NCI-H1092 (cell line): ENCODE data around the gene TMEM240.
"Not testable (repeated sequence)": the region's sequence is repeated elsewhere in the genome, so short reads cannot be mapped to it uniquely, and the experiment has no call there.

Experiments
- DNase-seq: peaks from one replicate; lab custom pipeline; 2025; lab: John Stamatoyannopoulos, UW

TMEM240 gene

DNA sequence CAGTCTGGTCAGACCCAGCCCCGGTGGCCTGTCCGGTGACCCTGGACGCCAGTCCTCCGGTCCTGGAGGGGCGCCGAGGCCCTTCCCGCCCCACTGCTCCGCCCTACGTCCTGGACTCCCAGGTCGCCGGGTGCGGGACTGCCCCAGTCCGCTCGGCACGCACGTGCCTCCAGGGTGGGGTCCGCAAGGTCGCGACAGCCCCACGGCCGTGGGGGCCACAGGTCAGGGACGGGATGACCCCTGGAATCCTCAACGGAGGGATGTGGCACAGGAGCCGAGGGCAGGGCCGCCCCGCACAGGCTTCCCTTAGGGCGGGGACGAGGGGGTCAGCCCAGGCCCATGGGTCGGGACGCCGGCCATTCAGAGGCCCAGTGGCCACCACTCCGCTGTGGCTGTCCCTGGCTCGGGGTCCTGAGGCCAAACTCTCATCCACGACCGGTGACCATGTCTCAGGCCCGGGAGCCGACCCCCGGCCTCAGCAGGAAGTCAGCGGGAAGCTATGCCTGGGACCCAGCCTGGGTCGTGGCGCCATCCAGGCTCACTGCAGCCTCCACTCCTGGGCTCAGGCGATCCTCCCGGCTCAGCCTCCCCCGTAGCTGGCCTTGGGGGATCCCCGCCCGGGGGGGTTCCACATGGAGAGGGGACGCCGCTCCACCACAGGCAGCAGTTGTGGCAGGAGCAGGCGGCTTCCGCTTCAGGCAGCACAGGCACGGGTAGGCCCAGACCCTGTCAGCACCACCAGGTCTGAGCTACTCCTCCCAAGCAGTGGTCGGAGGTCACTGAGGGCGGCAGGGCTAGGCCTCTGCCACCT is 599 bp upstream of the TMEM240 start:
- no peak for DNase-seq

DNA sequence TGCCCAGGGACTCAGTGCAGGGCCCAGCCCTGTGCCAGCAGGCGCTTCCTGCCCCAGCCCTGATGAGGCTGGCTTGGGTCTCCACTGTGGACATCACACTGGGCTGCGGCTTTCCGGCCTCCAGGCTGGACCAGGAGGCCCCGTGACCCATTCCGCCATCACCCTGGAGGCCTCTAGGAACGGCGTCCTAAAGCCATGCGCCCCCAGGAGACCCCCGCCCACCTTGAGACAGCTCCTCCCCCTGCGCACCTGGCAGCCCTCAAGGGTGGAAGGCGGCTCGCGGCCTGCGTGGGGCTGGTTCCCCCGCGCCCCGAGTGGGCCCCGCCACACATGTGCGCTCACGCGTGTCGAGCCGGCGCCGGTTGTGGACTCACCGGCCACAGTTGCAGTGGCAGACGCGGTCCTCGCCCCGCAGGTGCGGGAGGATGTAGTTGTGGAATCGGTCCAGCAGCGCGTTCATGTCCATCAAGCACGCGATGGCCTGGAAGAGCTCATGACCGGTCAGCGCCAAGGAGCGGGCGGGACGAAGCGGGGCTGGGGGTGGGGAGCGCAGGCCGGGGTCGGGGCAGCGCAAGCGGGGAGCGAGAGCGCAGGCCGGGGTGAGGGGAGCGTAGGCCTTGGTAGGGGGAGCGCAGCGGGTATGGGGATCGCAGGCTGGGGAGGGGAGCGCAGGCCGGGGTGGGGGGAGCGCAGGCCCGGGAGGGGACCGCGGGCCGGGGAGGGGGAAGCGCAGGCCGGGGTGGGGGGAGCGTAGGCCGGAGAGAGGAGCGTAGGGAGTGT is 924 bp downstream of the TMEM240 start:
- no peak for DNase-seq

DNA sequence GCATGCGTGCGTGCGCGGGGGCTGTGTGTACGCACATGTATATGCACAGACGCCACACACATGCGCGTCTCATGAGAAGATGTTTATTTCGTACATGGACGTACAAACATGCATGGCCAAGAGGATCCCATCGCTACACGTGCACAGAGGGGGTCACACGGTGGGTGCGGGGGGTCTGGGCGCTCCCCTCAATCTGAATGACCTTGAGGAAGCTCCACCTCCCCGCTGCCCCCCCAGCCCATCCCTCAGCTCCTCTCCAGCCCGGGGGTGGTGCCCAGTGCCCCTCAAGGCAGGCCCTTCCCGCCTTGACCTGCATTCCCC is 1.5 kb downstream of the TMEM240 start:
- DNase-seq, result no peak

DNA sequence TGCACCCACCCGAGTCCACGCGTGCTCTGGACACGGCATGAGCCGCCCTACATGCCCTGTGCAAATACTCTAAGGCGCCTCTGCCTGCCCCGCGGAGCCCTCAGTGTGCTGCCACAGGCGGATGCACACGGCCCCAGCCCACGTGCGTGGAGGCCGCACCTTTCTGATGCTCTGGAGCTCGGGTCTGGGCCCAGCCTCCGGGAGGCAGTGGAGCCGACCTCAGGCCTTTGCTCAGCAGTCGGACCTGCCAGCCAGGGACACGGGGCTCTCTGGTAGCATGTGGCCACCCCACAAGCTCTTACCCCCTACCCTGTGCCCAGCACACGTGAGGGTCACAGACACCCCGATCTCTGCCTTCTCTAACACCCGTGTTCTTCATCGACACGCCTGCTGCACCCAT is 2.1 kb downstream of the TMEM240 start:
- no peak for DNase-seq

DNA sequence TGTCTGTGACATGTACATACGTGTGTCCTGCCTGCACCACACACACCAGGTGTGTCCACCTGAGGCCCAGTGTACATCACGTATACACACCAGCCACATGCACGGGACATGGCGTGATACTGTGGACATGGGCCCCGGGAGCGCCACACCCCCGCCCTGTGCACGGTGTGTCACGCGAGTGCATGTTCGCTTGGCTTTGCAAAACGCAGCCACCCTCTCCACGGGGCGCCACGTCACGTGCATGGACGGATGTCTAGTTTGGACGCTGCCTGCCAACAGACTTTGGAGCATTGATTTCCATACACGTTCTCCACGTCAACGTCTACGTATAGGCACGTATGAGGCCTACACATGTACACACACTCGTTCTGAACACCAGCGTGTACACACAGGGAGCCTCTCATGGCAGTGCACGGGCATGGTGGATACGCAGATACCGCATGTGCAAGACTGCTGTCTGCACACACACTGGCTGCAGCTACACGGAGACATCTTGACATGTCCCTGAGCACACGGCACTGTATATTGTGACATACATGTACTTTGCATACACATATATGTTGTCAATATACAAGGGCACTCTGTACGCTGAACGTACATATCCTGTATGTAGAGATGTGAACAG is 2.7 kb downstream of the TMEM240 start:
- no peak for DNase-seq

DNA sequence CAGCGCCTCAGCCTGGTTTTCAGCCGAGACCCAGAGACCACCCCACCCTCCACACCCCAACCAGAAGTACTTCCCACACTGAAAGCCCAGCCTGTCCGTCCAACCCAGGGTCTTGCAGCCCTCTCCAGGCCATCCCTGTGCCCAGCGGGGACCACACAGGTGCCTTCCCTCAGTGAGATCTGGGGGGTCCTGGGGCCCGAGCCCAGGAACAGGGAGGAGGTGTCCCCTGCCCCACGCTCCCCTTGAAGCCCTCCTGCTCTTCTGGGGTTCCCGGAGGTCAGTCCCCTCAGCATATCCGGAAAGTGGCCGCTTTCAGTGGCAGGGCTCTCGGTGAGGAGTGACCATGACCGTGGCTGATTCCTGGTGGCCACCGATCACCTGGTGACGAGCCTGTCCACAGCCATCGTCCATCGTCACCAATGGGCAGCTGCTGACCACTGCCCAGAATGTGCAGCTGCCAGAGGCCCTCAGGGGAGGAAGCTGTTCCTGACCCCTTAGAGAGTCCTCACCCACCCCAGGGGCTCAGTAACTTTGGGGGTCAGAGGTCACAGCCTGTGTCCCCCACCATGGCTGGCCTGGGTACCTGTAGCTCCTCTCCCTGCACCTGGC is 3.4 kb downstream of the TMEM240 start:
- no peak for DNase-seq

DNA sequence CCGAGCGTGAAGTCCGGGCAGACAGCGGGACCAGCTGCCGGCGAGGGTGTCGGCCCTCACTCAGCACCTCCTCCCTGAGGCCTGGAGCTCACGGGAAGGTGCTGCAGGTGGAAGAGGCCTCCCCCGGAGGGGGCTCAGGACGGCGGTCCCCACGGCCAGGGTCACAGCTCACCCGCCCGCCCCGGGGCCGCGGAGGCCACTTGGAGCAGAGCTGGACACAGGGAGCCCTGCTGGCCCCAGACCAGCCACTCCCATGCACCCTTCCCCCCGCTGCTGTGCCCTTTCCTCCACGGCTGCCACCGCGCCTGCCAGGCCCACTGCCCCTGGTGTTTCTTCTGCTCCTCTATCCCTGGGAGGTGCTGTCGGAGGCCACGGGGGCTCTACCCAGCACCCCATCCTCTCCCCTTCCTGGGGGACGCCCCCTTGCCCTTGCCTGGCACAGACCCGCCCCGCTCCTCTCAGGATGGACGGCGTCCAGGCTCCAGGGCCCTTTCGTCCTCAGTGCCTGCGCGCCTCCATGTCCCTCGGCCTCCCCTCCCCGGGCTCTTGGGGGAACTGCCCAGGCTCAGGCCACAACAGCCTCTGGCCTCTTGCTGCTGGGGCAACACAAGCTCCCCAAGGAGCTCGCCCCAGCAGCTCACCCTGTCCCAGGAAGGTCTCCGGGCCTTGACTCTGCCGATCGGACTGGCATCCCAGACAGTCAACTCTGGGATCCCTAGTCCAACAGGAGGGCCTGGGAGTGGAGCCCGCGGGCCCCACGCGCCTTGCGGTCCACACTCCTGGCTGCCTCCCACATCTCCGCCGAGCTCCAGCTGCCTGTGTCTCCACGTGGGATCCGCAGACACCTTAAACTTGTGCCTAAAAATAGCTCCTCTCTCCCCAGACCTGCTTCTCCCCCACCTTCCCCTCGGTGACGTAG is 4.1 kb downstream of the TMEM240 start:
- no peak for DNase-seq

DNA sequence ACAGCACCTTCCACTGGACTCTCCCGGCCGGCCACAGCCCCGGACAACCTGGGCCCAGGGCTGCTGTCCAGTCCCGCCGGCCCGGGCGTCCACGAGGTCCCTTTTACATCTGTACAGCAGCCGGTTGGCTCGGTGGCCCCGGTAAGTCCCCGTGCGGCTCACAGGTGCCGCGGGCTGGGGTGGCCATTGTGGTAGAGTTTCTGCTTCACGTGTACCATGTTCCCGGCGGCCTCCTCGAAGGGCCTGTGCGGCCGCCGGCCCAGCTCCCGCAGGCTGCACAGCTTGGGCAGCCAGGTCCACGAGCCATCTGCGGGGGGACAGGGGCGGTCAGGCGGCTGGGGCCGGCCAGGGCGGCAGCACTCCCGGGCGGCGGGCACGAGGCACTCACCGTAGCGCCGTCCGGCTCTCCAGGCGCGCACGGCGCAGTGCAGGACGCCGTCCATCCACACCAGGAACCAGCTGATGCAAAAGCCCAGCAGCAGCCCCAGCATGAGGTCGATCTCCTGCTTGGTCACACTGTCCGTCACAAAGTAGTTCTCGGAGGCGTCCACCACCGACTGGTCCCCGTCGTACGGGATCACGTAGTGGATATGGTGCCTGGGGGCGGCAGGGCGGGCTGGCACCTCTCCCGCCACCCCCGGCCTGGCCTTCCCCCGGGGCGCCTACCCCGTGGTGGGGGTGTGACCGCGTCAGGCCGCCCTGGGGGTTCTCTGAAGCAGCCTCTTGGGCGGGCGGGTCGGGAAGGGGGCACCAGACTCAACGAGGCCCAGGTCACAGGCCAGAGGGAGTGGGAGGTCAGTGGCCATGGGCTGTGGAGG is 5.0 kb downstream of the TMEM240 start:
- DNase-seq, result no peak

DNA sequence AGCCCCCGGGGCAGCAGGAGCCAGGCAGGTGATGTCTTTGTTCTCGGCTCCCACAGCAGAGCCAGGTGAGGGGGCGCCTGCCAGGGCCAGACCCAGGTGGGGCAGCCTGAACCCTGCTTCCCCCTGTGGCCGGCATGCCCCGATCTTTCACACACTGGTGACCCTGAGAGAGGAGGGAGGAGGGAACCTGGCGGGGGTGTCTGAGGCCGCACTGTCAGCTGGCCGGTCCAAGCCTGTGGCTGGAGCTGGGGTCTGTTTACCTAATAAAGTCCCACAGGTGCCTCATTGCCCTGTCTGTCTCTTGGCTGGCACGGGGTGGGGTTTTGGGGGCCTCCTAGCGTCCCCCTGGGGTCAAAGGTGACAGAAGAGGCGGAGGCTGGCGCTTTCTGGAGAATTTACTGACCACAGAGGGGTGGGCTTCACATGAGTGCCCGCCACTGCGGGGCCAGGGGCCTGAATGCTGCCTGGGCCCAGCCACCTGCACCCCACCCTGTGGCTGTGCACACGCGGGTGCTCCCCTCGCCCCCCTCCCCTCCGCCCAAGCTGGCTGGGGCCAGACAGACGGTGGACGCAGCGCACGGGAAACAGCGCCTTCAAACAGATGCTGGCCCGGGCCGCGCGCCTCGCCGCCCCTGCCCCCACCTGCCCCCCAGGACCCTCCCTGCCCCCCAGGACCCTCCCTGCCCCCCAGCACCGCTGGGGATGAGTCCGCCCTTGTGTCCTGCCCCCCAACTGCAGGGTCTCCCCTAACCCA is 5.8 kb downstream of the TMEM240 start:
- no peak for DNase-seq

DNA sequence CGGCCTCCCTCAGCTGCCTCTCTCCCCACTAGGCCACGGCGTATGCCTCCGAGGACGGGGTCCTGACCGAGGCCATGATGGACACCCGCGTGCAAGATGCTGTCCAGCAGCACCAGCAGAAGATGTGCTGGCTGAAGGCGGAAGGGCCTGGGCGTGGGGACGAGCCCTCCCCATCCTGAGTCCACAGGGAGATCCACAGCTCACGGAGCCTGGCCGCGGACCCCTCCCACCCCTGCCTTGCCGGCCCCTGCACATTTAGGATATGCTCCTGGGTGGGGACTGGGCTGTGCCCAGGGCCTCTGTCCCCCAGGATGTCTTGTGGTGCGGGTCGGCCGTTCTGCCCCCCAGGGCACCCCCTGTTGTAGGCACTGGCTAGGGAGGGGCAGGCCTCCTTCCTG is 6.5 kb downstream of the TMEM240 start:
- DNase-seq, result not testable (repeated sequence)

DNA sequence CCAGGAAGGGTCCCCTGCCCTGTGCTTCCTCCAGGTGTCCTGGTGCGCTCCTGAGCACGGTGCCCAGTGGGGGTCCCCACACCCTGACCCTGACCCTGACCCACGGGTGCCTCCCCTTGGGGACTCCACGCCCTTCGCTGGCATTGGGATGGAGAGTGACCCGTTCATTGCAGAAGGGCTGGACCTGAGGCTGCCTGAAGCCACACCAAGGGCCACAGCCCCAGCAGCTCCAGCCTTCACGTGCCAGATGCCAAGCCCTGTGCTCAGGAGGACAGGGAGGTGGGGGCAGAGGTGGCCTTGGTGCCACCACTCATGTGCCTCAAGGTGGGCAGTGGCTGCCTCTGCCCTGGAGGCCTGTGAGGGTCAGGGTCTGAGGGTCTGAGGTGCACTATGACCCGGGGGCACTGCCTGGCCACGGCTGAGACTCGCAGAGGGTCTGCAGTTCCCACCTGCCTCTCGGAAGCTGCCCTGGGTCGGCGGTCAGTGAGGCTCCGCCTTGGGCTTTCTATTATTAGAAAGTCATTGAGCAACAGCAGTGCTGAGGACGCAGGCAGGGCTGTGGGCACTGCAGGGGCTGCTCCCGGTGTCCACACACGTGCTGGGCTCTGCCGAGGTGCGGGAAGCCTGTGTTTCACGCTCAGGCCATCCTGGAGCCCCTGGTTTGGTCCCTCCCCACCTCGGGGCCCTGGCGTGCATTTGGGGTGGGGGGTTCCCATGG is 7.1 kb downstream of the TMEM240 start:
- not testable (repeated sequence) for DNase-seq

DNA sequence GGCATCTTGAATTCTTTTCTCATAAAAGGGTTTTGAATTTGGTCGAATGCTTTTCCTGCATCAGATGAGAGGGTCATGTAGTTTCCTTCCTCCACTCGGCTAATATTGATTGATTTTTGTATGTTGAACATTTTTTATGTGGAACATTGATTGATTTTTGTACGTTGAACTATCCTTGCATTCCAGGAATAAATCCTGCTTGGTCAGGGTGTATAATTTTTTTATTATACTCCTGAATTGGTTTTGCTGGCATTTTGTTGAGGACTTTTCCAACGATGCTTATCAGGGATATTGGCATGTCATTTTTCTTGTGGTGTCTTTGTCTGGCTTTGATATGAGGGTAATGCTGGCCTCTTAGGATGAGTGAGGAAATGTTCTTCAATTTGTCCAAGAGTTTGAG is 8.5 kb downstream of the TMEM240 start:
- no peak for DNase-seq

DNA sequence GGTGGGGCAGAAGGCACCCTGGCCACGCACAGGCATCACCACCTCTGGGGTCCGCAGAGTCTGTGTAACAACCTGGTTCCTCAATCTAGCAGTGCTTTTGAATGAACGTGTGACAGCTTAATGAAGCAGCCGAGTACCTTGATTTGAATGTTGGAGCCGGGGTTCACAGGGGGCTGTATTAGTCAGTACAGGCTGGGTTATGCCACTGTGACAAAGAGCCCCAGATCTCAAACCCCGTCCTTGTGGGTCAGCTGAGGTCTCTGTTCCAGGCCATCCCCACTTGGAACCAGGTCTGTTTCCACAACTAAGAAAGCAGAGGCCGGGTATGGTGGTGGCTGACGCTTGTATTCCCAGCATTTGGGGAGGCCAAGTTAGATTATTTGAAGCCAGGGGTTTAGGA is 10.5 kb downstream of the TMEM240 start:
- DNase-seq, result no peak

DNA sequence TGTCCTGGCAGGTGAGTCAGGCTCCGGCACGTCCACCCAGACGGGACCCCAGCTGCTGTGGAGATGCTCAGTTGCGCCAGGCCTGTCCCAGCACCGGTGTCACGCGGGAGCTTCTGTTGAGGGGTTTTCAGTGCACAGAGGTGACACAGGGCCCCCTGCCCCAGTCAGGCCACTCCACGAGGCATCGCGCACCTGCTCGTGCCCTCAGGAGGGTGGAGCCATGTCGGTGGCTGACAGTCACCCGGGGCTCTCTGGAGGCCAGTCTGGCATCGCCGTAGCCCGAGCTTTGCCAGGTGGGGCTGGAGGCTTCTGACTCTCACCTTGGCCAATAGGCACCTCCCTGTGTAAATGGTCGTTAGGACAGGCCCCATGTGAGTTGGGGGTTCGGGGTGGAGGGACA is 11.1 kb downstream of the TMEM240 start:
- no peak for DNase-seq

DNA sequence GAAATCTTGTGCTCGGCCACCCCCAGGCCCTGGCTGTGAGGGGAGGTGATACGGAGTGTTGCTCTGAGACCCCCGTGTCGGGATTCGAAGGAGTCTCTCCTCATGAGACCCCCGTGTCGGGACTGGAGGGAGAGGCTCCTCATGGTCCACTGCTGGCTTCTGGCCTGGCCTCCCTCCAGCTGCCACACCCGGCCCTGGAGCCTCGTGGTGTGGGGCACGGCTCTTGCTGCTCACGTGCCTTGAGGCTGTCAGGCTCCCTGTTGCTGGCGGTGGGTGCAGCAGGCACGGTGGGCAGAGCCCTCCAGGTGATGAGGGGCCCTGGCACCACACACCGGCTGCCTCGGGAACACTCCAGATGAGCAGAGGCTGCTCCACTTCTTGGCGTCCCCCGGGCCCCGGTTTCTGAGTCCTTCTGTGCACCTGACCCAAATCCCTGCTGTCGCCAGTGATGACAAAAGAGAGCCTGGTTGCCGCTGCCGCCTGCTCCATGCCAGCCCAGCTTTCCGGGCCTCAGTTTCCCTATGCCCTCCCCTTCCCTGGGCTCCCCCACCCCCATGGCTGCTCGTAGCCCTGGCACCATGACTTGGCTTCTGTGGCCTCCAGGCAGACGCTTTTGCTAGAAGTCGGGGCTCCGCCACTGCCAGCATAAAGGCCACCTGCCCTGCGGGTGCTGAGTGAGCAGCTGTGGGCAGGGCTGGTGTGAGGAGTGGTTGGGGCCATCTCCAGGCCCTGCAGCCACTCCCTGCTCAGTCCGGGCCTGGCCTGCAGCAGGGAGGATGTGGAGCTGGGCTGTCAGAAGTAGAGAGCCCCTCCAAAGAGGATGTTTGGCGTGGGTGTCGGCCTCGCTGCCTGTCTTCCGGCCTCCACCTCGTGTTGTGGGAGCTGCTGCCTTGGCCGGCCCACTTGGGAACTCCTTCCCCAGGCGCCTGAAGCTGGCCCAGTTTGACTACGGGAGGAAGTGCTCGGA is 11.8 kb downstream of the TMEM240 start:
- DNase-seq, result no peak

DNA sequence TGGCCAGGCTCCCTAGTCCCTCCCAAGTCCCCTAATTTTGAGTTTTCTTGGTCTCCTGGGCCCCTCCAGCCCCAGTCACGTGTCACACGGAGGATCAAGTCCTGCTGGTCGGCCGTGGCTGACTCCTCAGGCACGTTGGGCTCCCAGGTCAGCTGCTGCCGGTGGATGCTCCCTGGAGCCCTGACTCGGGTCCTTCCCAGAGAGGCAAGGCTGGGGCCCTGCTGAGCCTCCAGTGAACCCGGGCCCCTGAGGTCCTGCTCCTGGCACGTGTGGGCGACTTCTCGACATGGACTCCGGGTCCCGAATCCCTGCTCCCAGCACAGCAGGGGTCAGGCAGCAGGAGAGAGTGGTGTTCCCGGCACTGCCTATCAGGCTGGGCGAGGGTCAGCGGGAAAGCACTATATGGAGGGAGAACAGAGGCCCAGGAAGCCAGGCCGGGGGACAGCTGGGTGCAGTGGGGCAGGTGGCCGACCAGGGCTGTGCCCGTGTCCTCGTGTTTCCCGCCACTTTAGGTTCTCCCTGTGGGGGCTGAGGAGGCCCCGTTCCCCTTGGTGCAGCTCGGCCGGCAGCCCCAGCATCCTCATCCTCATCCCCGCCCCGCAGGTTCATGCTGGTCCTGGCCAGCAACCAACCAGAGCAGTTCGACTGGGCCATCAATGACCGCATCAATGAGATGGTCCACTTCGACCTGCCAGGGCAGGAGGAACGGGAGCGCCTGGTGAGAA is 13.2 kb downstream of the TMEM240 start:
- DNase-seq, result no peak

DNA sequence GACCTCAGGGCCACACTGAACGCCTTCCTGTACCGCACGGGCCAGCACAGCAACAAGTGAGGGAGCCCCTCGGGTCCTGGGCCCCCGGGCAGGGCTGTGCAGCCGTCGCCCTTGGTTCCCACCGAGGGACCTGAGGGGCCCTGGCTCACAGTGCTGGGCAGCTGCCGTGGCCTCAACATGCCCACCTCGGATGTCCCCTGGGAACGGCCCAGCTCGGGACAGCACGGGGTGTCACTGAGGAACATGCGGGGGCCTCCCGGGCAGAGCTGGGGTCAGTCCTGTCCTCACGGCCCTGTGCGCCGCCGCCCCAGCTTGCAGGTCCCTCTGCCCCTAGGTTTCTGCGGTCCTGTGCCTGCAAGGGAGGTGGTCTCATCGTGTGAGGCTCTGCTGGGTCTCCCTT is 13.9 kb downstream of the TMEM240 start:
- DNase-seq, result not testable (repeated sequence)
